H1 (cell line): Measurements from ENCODE around the gene OGFOD3. TPM values are rescaled to one million over a fixed set of nuclear protein-coding genes. Genes with fewer than 3 reads are reported as not detected.

Experiments used
- CTCF ChIA-PET: fragments of 300-600 bp; sonication (Branson Sonifier 250); formaldehyde crosslinking; loops from one replicate; lab custom pipeline; 2021; ENCODE audit not compliant: partially characterized antibody; lab: Charles Lee
- POLR2A ChIA-PET: fragments of 300-600 bp; sonication (Branson Sonifier 250); formaldehyde crosslinking; loops from one replicate; lab custom pipeline; 2021; ENCODE audit warnings: inconsistent platforms; ENCODE audit not compliant: partially characterized antibody; lab: Charles Lee
- DNase-seq, 2 experiments: peaks; one replicate each; pipeline versions ENCODE4 v3.0.0 to v3.0.0-alpha.2; 2010 to 2022; ENCODE audit warnings: low spot score in 2 of 2, low read depth in 1 of 2, mixed read lengths in 1 of 2
- FAIRE-seq: peaks from 2 replicates; lab custom pipeline; 2011; peaks lifted over from hg19 to GRCh38; lab: Jason Lieb, UNC
- H2AFZ ChIP-seq: 2 replicates; pipeline ENCODE4 v1.8.1; 2012; ENCODE audit warnings: low read length, inconsistent platforms
- H2AK5ac ChIP-seq: 2 replicates; pipeline ENCODE4 v1.6.1; 2013; ENCODE audit warnings: low read depth, low read length
- H2BK120ac ChIP-seq: replicated peaks from 2 replicates; pipeline ENCODE3; 2013; ENCODE audit warnings: low read depth, low read length, inconsistent platforms
- H2BK12ac ChIP-seq: 2 replicates; pipeline ENCODE4 v1.6.1; 2013; ENCODE audit warnings: low read depth, low read length
- H2BK15ac ChIP-seq: 2 replicates; pipeline ENCODE4 v1.6.1; 2013; ENCODE audit warnings: low read length
- H2BK20ac ChIP-seq: 2 replicates; pipeline ENCODE4 v1.6.1; 2013; ENCODE audit warnings: low read length
- H2BK5ac ChIP-seq: 2 replicates; pipeline ENCODE4 v1.6.1; 2013; ENCODE audit warnings: low read depth, low read length
- H3K14ac ChIP-seq: 2 replicates; pipeline ENCODE4 v1.6.1; 2013; ENCODE audit warnings: inconsistent platforms; ENCODE audit not compliant: insufficient read length
- H3K18ac ChIP-seq: 2 replicates; pipeline ENCODE4 v1.6.1; 2013; ENCODE audit warnings: low read length; ENCODE audit errors: extremely low read depth
- H3K23ac ChIP-seq: 2 replicates; pipeline ENCODE4 v1.6.1; 2013; ENCODE audit warnings: inconsistent platforms; ENCODE audit not compliant: insufficient read length
- H3K23me2 ChIP-seq: 2 replicates; pipeline ENCODE4 v1.6.1; 2013; ENCODE audit warnings: low read depth, low read length
- H3K27ac ChIP-seq: 2 replicates; pipeline ENCODE4 v1.6.1; 2011; ENCODE audit warnings: low read depth, low read length, inconsistent platforms
- H3K27me3 ChIP-seq, 4 experiments: replicated peaks in 1 of 4; 1 replicate in 1 of 4; 2 replicates in 3 of 4; pipeline versions ENCODE4 v1.6.1 to v1.8.1; 2011 to 2013; ENCODE audit warnings: low read length in 3 of 4, mild to moderate bottlenecking in 3 of 4, inconsistent platforms in 2 of 4, mixed read lengths in 2 of 4, moderate library complexity in 1 of 4; ENCODE audit not compliant: control insufficient read depth in 3 of 4, insufficient read depth in 3 of 4; ENCODE audit errors: extremely low read depth in 1 of 4
- H3K36me3 ChIP-seq, 4 experiments: 2 replicates each; pipeline versions ENCODE4 v1.6.1 to v1.8.1; 2011 to 2013; ENCODE audit warnings: mild to moderate bottlenecking in 4 of 4, low read length in 3 of 4, moderate library complexity in 2 of 4, control low read depth in 1 of 4, inconsistent platforms in 1 of 4; ENCODE audit not compliant: insufficient read depth in 4 of 4, control insufficient read depth in 2 of 4
- H3K4ac ChIP-seq: replicated peaks from 2 replicates; pipeline ENCODE3; 2013; ENCODE audit warnings: low read length, low read depth, mixed read lengths, inconsistent platforms; ENCODE audit not compliant: insufficient read length
- H3K4me1 ChIP-seq, 4 experiments: replicated peaks in 1 of 4; 1 replicate in 1 of 4; 2 replicates in 3 of 4; pipeline versions ENCODE4 v1.6.1 to v1.8.1; 2011 to 2013; ENCODE audit warnings: low read length in 3 of 4, inconsistent platforms in 2 of 4, mixed read lengths in 1 of 4; ENCODE audit not compliant: insufficient read depth in 4 of 4, control insufficient read depth in 3 of 4
- H3K4me2 ChIP-seq, 2 experiments: 2 replicates each; pipeline versions ENCODE4 v1.6.1 to v1.8.1; 2011 to 2013; ENCODE audit warnings: low read depth in 2 of 2, low read length in 2 of 2, control low read depth in 1 of 2, inconsistent platforms in 1 of 2, mild to moderate bottlenecking in 1 of 2; ENCODE audit not compliant: insufficient read depth in 1 of 2
- H3K4me3 ChIP-seq, 4 experiments: fragments of 200-600, 300-600 bp in 1 of 4; sonication (generic), shearing (Covaris generic), sonication (Bioruptor Twin) in 1 of 4; 2 replicates each; pipeline versions ENCODE4 v1.5.1 to v1.8.1; 2011 to 2016; ENCODE audit warnings: low read length in 4 of 4, low read depth in 3 of 4, control low read depth in 2 of 4, inconsistent platforms in 2 of 4, mild to moderate bottlenecking in 2 of 4, mixed read lengths in 1 of 4, moderate library complexity in 1 of 4; ENCODE audit not compliant: insufficient read depth in 2 of 4; ENCODE audit errors: extremely low read depth in 1 of 4
- H3K56ac ChIP-seq: replicated peaks from 2 replicates; pipeline ENCODE3; 2013; ENCODE audit warnings: low read depth, mild to moderate bottlenecking, mixed read lengths, low read length, inconsistent platforms; ENCODE audit not compliant: insufficient read length
- H3K79me1 ChIP-seq: 2 replicates; pipeline ENCODE4 v1.6.1; 2013; ENCODE audit warnings: low read depth, low read length, control low read depth
- H3K79me2 ChIP-seq, 2 experiments: 2 replicates each; pipeline versions ENCODE4 v1.6.1 to v1.8.1; 2012 to 2013; ENCODE audit warnings: low read length in 2 of 2, mild to moderate bottlenecking in 2 of 2, inconsistent platforms in 1 of 2; ENCODE audit not compliant: insufficient read depth in 2 of 2, control insufficient read depth in 1 of 2
- H3K9ac ChIP-seq, 4 experiments: replicated peaks in 1 of 4; 1 replicate in 1 of 4; 2 replicates in 3 of 4; pipeline versions ENCODE4 v1.6.1 to v1.8.1; 2011 to 2013; ENCODE audit warnings: low read depth in 3 of 4, low read length in 3 of 4, control low read depth in 2 of 4, mild to moderate bottlenecking in 2 of 4, moderate library complexity in 2 of 4, inconsistent platforms in 1 of 4; ENCODE audit errors: extremely low read depth in 1 of 4
- H3K9me3 ChIP-seq, 2 experiments: 2 replicates each; pipeline versions ENCODE4 v1.6.1 to v1.8.1; 2012 to 2013; ENCODE audit warnings: mild to moderate bottlenecking in 2 of 2, moderate library complexity in 2 of 2, control low read depth in 1 of 2, inconsistent platforms in 1 of 2, low read depth in 1 of 2, low read length in 1 of 2, mixed read lengths in 1 of 2; ENCODE audit not compliant: insufficient read depth in 2 of 2
- H4K20me1 ChIP-seq, 2 experiments: replicated peaks in 1 of 2; 2 replicates each; pipeline versions ENCODE3 to v1.8.1; 2011 to 2013; ENCODE audit warnings: inconsistent platforms in 2 of 2, low read length in 2 of 2, mild to moderate bottlenecking in 1 of 2; ENCODE audit not compliant: insufficient read depth in 2 of 2, control insufficient read depth in 1 of 2
- H4K5ac ChIP-seq: 2 replicates; pipeline ENCODE4 v1.6.1; 2013; ENCODE audit warnings: low read length, low read depth, mixed read lengths, inconsistent platforms; ENCODE audit not compliant: insufficient read length
- H4K8ac ChIP-seq: 2 replicates; pipeline ENCODE4 v1.8.0; 2013; ENCODE audit warnings: mild to moderate bottlenecking, moderate library complexity, low read length, inconsistent platforms; ENCODE audit not compliant: insufficient read depth; ENCODE audit errors: extremely low read depth
- H4K91ac ChIP-seq: replicated peaks from 2 replicates; pipeline ENCODE3; 2013; ENCODE audit warnings: low read length, mixed read lengths, inconsistent platforms; ENCODE audit not compliant: insufficient read length
- BCL11A ChIP-seq, 2 experiments: IDR thresholded peaks; one replicate each; pipeline ENCODE4 v1.6.1; 2011; ENCODE audit warnings: low read depth in 2 of 2, low read length in 2 of 2, mild to moderate bottlenecking in 2 of 2
- CEBPB ChIP-seq: IDR thresholded peaks from 2 replicates; pipeline ENCODE4 v1.6.1; 2012; ENCODE audit warnings: low read depth, low read length
- CTBP2 ChIP-seq: IDR thresholded peaks from 2 replicates; pipeline ENCODE4 v1.7.0; 2011; ENCODE audit warnings: borderline replicate concordance, mild to moderate bottlenecking, moderate library complexity, mixed read lengths, low read length; ENCODE audit not compliant: insufficient read depth, insufficient read length
- FOSL1 ChIP-seq: IDR thresholded peaks from 2 replicates; pipeline ENCODE4 v1.6.1; 2011; ENCODE audit warnings: mild to moderate bottlenecking, low read depth, low read length, moderate library complexity; ENCODE audit not compliant: insufficient read depth
- NRF1 ChIP-seq: IDR thresholded peaks from 2 replicates; pipeline ENCODE4 v1.6.1; 2011; ENCODE audit warnings: mild to moderate bottlenecking, low read depth, low read length, improper control_type of control experiment
- SAP30 ChIP-seq: fragments of 300-600 bp; sonication (generic); IDR thresholded peaks from 2 replicates; pipeline ENCODE4 v1.7.1; 2012; ENCODE audit warnings: low read length, moderate library complexity, mild to moderate bottlenecking, inconsistent platforms; ENCODE audit not compliant: insufficient read depth, insufficient replicate concordance
- SIX5 ChIP-seq: IDR thresholded peaks from 2 replicates; pipeline ENCODE4 v1.6.1; 2011; ENCODE audit warnings: mild to moderate bottlenecking, low read depth, low read length
- SUZ12 ChIP-seq: fragments of 200-600 bp; sonication (generic); IDR thresholded peaks from 2 replicates; pipeline ENCODE4 v1.6.1; 2012; ENCODE audit warnings: mild to moderate bottlenecking, inconsistent platforms, low read length, moderate library complexity, mixed read lengths
- YY1 ChIP-seq: IDR thresholded peaks from 2 replicates; pipeline ENCODE4 v1.6.1; 2011; ENCODE audit warnings: low read depth, mild to moderate bottlenecking, low read length
- WGBS, 2 experiments: shearing (Covaris generic) in 1 of 2; methylation state at CpG; one replicate each; pipeline versions ENCODE4 v1.1.6 to v1.1.7; 2013 to 2015; ENCODE audit warnings: low lambda C conversion rate in 2 of 2, mixed read lengths in 2 of 2, inconsistent platforms in 1 of 2, low coverage in 1 of 2, missing lambda C conversion rate in 1 of 2; ENCODE audit not compliant: insufficient replicate concordance in 2 of 2, insufficient coverage in 1 of 2, insufficient read length in 1 of 2; ENCODE audit errors: extremely low coverage in 1 of 2, missing lambda C conversion rate in 1 of 2; 5-methylcytosine and 5-hydroxymethylcytosine counted together
- polyA plus RNA-seq, 7 experiments: library from polyadenylated mRNA; depleted of rRNA in 3 of 7; stranded (reverse) in 5 of 7; unstranded in 2 of 7; fragments of >200 nt in 5 of 7; fragments of 200-250 nt in 2 of 7; gene quantifications; 1 replicate in 5 of 7; 2 replicates in 1 of 7; 4 replicates in 1 of 7; pipeline versions ENCODE4 v1.2.1 to v1.2.3, GENCODE V29; 2011 to 2013; ENCODE audit warnings: missing spikeins in 2 of 7, mixed read lengths in 2 of 7
- total RNA-seq: library from RNA; stranded (reverse); fragmentation: NEBNext Ultra II Directional; extraction: Animal tissue kit (Norgen Biotek cat#: 25700); gene quantifications from 2 replicates; pipeline ENCODE4 v1.2.1, GENCODE V29; 2021
- TF ChIP-seq, protein P1 (sequence below): IDR thresholded peaks from 2 replicates; pipeline ENCODE4 v1.6.1; 2011; ENCODE audit warnings: low read depth, mild to moderate bottlenecking, low read length; ENCODE audit not compliant: insufficient read depth

The OGFOD3 gene
- total and polyA plus RNA-seq, 2 of the 8 experiments (the other 6 are each of a cell fraction or from before 2014, with no cell fraction given), result 21.1 to 21.8 TPM

DNA sequence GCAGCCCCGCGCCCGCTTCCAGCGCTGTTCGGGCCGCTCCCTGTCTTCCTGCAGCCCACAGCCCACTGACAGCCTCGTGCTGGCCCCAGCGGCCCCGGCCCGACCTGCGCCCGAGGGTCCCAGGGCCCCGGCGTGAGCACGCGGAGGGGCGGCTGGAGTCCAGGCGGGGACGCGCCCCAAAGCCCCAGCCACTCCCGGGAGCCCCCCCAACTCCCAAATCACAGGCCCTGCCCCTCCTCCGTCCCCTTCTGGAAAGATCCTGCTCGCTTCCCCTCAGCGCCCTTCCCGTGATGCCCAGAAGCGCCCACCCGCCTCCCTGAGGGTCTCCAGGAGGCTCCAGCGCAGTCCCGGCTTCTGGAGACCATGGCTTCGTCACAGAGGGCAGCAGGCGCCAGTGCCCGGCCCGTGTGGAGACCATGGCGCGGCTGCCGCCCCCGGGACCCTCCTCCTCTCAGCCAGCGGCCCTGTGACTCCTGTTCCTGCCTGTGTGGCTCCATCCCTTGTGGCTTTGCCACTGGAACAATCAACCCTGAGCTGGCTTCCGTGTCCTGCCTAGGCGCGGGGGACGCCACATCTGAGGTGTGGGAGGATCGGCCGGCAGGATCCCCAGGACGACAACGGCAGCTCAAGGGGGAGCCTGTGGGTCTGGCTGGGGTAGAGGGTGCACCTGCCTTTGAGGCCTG lies 42.9 kb downstream of the OGFOD3 start:
- H4K5ac ChIP-seq, result no peak overlapping the region
- H2BK15ac ChIP-seq, result no peak overlapping the region
- peaks cover 29 to 55% (median 45%) of the 10 kb centered on the region in 4 experiments for H3K27me3 ChIP-seq
- DNase-seq (no peak), FAIRE-seq (no peak)
- no peak overlapping the region for H3K18ac ChIP-seq
- H3K14ac ChIP-seq, result no peak overlapping the region
- H2BK20ac ChIP-seq, result no peak overlapping the region
- H3K23me2 ChIP-seq, result peaks cover 7% of the 10 kb centered on the region; the same call in 1 of the 2 replicates
- H3K23ac ChIP-seq, result no peak overlapping the region
- ChIA-PET CTCF (interaction anchor here (0.9 to 1.0 kb wide), 2 partner anchors 14 to 52 kb away, joined by 3 read pairs; no protein-coding TSS in a partner anchor), POLR2A (interaction anchor here (3.2 kb wide), 1 partner anchor 9 kb away, joined by 14 read pairs; no protein-coding TSS in a partner anchor)
- H2AK5ac ChIP-seq, result no peak overlapping the region
- H3K4me2 ChIP-seq, result peak overlapping the region in 1 of 2 experiments; percentile 56; a peak in 1 of 4 replicates
- no peaks in the 10 kb centered on the region for H3K36me3 ChIP-seq
- H3K27ac ChIP-seq, result no peak overlapping the region
- H4K91ac ChIP-seq, result no peak overlapping the region
- no peak overlapping the region for H3K9ac ChIP-seq
- H3K79me2 ChIP-seq, result no peaks in the 10 kb centered on the region
- H3K79me1 ChIP-seq, result no peaks in the 10 kb centered on the region
- 87% methylated on average over 25 of the region's 46 CpGs; no CpG with 5 or more reads in 1 of the 2 experiments for WGBS, 2 experiments
- no peaks in the 10 kb centered on the region; a peak in 1 of 4 replicates for H3K9me3 ChIP-seq
- no peak overlapping the region for H3K56ac ChIP-seq
- no peak overlapping the region for H2BK5ac ChIP-seq
- H2AFZ ChIP-seq, result no peak overlapping the region
- H3K4ac ChIP-seq, result no peak overlapping the region
- H4K20me1 ChIP-seq, result peaks cover 0 to 4% of the 10 kb centered on the region in 2 experiments
- H4K8ac ChIP-seq, result peak overlapping the region; percentile 68; the same call in 1 of the 2 replicates
- H2BK12ac ChIP-seq, result no peak overlapping the region
- H3K4me1 ChIP-seq, result peaks cover 0 to 3% (median 0%) of the 10 kb centered on the region in 4 experiments; a peak in 2 of 7 replicates
- peak overlapping the region in 1 of 4 experiments; percentile 30; a peak in 2 of 8 replicates for H3K4me3 ChIP-seq
- H2BK120ac ChIP-seq, result no peak overlapping the region
- TF ChIP-seq, protein P1, sequence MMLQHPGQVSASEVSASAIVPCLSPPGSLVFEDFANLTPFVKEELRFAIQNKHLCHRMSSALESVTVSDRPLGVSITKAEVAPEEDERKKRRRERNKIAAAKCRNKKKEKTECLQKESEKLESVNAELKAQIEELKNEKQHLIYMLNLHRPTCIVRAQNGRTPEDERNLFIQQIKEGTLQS, result no peak
- TF ChIP-seq CTBP2 (no peak), SUZ12 (no peak), CEBPB (no peak), FOSL1 (no peak), YY1 (no peak), BCL11A (IDR thresholded peaks at IDR 0.05; ENCODE audit: low read depth in 2 of 2, low read length in 2 of 2) (no peak), SIX5 (no peak), NRF1 (no peak), SAP30 (no peak)
